ENCODE results near the gene LZTS3.
A peak's percentile ranks its signal among the peaks of the same experiment; 100 is the strongest.
"Not testable (repeated sequence)": the region's sequence is repeated elsewhere in the genome, so short reads cannot be mapped to it uniquely, and the experiment has no call there.

Gene LZTS3

GRCh38 chr20:3166913-3167342 is 6.4 kb downstream of the LZTS3 start:
- no peak for DNase-seq

- DNase-seq = no peak
Measured at GRCh38 chr20:3166338-3166912, 6.9 kb downstream of the LZTS3 start.

GRCh38 chr20:3165473-3166337 is 7.6 kb downstream of the LZTS3 start:
- DNase-seq = peak; percentile 44

GRCh38 chr20:3164763-3165410 is 8.5 kb downstream of the LZTS3 start:
- no peak for DNase-seq

GRCh38 chr20:3164043-3164762 is 9.1 kb downstream of the LZTS3 start:
- DNase-seq = no peak

GRCh38 chr20:3163099-3164042 is 10.0 kb downstream of the LZTS3 start:
- no peak for DNase-seq

- DNase-seq = no peak
Measured at GRCh38 chr20:3162080-3162611, 11.2 kb downstream of the LZTS3 start.

- no peak for DNase-seq
Measured at GRCh38 chr20:3161316-3162079, 11.9 kb downstream of the LZTS3 start.

- no peak for DNase-seq
Measured at GRCh38 chr20:3160418-3160817, 12.9 kb downstream of the LZTS3 start.

- no peak for DNase-seq
Measured at GRCh38 chr20:3158968-3159431, 14.3 kb downstream of the LZTS3 start.

GRCh38 chr20:3157817-3158216 is 15.5 kb downstream of the LZTS3 start:
- DNase-seq = no peak

GRCh38 chr20:3156811-3157619 is 16.3 kb downstream of the LZTS3 start:
- DNase-seq = no peak

- DNase-seq = not testable (repeated sequence)
Measured at GRCh38 chr20:3152057-3152644, 21.2 kb downstream of the LZTS3 start.

GRCh38 chr20:3150908-3151307 is 22.4 kb downstream of the LZTS3 start:
- no peak for DNase-seq

GRCh38 chr20:3146732-3147341 is 26.5 kb downstream of the LZTS3 start:
- DNase-seq = no peak

- no peak for DNase-seq
Measured at GRCh38 chr20:3141757-3142156, 31.6 kb downstream of the LZTS3 start.

GRCh38 chr20:3137492-3137891 is 35.9 kb downstream of the LZTS3 start:
- no peak for DNase-seq

- DNase-seq = no peak
Measured at GRCh38 chr20:3135507-3136070, 37.8 kb downstream of the LZTS3 start.

Data from fibroblast of skin of abdomen (primary cell).